CD4-positive, alpha-beta T cell treated with Interleukin-15 for 1 hour (primary cell): ENCODE measurements around the gene TYMP.

Experiments
- DNase-seq: peaks from one replicate; pipeline ENCODE4 v3.0.0-alpha.2; 2020

TYMP gene

DNA sequence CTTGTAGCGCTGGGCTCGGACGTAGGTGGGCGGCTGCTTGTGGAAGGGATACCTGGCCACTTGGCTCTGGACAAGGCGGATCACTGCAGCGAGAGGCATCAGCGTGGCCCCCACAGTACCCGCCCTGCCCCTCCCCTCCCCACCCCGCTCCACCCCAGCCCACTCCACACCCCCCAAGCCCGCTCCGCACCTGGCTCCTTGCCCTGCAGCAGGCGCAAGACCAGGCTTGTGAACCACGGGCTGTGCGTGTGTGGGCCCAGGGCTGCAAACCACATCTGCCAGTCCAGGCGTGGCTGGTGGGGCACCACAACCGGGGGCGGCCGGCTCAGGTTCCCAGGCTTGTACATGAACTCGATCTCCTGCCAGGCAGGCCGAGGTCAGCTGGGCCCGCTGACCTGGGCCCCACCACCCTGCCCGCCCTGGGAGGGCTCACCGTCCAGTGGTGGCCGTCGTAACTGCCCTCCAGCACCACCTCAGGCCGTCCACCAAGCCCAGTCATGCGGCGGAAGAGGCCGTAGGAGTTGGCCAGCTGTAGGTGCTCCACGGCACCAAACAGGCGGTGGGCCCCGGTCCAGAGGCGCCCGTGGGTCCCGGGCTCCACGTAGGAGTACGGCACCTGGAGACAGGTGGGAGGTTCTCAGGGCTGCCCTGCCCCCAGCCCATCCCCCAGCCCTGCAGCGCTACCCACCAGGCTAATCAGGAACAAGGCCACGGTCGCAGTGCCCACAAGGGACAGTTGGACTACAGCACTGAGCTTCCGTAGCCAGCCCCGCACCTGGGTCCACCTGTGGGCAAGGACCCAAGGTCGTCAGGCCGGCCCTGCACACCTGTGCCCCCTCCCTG, 25.2 kb downstream of the TYMP start:
- no peak for DNase-seq

- DNase-seq: no peak
Observed at GRCh38 chr22:50503475-50504145, 26.2 kb downstream of the TYMP start.

DNA sequence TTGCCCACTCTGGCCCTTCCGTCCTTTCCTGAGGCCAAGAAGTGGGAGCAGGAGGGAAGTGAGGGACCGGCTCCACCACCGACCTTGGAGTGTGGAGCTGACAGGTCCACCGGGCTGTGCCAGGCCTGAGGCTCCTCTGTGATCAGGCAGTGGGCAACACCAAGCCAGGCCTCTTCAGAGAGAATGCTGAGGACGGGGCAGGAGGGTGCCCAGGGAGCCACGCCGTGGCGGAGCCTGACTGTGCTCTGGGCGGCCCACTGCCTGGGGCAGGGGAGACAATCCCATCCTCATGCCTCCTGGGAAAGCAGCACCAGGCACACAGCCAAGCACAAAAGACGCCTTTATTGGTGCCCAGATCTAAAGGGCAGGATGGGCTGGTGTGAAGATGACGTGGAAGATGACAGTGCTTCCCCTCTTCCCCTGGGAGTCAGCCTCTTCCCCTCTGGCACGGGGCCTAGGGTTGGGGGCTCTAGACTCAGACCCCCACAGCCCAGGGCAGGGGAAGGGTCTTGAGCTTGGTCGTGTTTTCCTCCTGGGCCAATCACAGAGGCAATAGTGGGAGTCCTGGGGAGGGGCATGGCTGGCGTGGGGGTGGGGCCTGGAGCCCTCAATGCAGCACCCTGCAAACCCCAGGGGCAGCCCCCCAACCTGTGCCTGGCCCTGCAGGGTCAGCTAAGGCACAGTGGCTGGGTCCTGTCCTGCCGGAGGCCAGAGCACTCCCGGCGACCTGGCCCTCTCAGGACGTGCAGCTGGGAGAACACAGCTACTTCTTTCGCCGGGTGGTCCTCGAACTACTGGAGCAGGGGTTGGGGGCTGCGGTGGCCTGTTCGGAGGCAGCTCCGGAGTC, 27.0 kb downstream of the TYMP start:
- DNase-seq: no peak

- DNase-seq: no peak
Observed at GRCh38 chr22:50502096-50502495, 27.7 kb downstream of the TYMP start.

- DNase-seq: no peak
Observed at GRCh38 chr22:50500452-50500851, 29.4 kb downstream of the TYMP start.

GRCh38 chr22:50498322-50498890, 31.4 kb downstream of the TYMP start:
- peak; percentile 75 for DNase-seq

DNA sequence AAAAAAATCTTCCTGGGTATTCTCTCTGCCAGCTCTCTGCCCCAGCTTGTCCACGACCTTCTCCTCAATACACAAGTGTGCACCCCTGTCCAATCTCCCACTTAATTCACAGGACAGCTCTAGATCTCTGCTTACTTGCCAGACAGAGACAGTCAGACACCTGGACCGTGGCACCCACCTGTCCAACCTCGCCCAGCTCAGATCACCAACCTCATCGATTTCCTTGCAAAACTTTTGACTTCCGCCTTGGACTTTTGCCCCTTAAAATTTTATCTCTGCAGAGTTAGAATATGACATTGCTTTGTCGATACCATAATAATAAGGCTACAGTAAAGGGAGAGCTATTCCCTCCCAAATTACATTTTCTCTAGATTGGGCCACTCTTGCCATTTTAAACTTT, 32.7 kb downstream of the TYMP start:
- no peak for DNase-seq

GRCh38 chr22:50490531-50491308, 39.1 kb downstream of the TYMP start:
- no peak for DNase-seq

DNA sequence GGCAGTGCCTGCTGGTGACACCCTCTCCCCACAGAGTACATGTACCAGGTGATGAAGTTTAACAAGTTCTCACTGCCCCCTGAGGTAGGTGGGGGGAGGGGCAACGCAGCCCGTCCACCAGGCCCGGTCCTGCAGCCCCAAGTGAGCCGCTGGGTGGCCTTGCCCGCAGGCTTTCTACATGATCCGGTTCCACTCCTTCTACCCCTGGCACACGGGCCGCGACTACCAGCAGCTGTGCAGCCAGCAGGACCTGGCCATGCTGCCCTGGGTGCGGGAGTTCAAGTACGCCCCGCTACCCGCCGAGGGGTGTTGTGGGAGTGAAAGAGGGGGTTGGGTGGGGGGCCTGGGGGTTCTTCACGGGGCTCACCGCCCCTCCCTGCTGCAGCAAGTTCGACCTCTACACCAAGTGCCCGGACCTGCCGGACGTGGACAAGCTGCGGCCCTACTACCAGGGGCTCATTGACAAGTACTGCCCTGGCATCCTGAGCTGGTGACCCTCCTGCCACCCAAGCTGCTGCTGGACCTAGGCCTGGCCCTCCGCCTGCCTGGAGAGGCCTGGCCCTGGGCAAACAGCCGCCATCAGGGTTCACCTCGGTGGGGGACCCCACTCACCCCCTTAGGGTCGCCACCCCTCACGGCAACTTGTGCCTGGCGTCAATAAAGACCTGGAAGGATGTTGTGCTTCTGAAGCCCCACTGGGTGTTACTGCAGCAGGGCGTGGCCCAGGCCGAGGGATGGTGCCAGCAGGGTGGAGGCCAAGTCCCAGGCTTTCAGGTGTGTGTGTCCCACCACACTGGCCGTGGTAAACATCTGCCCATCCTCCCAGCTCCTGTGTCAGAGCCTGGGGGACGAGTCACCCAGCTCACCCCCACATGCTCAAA, 40.2 kb downstream of the TYMP start:
- DNase-seq: no peak

DNA sequence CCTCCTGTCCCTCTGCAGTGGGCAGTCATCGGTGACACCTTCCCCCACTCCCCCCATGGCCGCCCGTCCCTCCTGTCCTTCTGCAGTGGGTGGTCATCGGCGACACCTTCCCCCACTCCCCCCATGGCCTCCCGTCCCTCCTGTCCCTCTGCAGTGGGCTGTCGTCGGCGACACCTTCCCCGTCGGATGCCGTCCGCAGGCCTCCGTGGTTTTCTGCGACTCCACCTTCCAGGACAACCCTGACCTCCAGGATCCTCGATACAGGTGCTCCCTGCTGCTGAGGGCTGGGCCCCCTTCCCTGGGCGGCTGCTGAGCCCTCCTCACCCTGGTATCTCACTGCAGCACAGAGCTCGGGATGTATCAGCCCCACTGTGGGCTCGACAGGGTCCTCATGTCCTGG, 40.9 kb downstream of the TYMP start:
- DNase-seq: no peak

- DNase-seq: no peak
Observed at GRCh38 chr22:50488006-50488677, 41.7 kb downstream of the TYMP start.

DNA sequence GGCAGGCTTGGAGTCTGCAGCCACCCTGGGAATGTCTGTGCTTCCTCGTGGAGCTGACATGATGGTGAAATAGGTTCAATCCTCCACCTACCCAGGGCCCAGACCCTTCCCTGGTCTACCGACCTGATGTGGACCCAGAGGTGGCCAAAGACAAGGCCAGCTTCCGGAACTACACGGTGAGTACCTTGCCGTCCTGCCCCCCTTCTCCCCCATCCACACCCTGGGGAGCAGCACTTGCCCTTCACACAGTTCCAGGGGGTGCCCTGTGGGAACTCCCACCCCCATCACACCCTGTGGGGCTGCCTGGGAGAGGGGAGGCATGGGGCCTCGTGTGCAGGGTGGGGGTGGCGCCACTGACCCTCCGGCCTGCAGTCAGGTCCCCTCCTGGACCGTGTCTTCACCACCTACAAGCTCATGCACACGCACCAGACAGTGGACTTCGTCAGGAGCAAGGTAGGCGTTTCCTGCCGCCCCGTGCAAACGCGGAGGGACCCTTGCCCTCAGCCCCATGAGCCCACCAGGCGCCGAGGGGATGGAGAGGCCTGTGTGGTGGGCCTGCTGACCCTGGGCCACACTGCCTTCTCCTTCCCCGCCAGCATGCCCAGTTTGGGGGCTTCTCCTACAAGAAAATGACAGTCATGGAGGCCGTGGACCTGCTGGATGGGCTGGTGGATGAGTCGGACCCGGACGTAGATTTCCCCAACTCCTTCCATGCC, 42.4 kb downstream of the TYMP start:
- DNase-seq: no peak

DNA sequence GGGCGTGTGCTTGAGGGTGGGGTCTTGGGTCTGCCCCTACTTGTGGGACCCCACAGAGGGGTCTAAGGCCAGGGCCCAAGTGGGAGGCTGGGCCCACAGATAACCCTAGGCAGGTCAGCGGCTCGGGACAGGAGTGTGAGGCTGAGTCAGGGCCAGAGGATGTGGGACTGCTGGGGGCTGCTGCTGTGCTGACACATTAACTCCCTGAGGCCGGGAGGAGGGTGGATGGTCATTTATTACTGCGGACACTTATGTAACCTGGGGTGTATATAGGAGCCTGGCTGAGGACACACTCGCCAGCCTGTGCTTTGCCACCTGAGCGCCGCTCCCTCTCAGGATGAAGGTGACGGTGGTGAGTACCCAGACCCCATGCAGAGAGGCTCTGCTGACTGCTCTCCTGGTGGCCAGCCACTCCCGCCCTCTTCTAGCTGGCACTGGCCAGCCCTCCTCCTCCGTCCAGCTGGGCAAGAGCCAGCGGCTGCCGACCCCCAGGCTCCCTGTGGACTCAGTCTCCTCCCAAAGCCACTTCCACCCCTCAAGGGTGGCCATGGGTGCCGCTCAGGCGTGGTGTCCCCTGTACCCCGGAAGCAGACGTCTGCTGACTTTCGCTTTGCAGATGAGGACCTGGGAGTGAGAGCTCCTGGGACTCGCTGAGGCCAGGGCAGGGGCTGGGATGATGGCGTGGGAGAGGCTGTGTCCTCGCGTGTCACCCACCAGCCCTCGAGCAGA, 43.1 kb downstream of the TYMP start, which contains the start of gene MIOX:
MIOX (plus strand) TSS at position 299 of the 729 bp plus-strand sequence; CDS start at position 338, 39 bp downstream.
- no peak for DNase-seq

DNA sequence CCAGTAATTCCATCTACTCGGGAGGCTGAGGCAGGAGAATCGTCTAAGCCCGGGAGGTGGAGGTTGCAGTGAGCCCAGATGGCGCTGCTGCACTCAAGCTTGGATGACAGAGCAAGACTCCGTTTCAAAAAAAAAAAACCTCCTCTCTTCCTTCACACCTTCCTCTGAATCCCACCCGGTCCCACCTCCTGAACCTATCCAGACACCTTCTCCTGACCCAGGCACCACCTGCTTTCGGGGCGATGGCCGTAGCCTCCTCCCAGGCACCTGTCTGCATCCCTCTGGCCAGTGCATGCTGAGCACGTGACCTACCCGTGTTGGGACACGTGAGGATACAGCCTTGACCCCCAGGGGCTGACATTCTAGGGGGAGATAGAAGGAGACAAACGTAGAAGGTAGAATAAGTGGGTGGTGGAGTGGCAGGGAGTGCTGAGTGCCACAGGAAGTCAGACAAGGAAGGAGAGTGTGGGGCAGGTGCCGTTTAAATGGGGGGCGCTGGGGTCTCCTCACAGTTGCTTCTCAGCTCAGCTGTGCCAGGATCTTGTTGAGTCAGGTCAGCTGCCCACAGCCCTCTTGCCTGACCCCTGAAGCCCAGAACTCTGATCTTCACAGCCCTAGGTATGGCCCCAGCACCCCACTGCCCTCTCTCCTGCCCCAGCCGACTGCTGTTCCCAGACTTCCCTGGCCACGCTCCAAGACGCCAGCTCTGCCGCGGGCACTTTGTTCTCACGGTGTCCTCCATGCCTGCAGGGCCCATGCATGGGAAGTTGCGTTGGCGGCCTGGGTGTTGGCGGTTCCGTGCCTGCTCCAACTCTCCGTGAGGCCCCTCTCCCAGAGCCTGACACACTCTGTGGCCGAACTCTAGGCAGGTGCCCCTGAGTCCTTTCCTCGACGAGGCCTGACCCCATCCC, 44.3 kb downstream of the TYMP start:
- DNase-seq: no peak

DNA sequence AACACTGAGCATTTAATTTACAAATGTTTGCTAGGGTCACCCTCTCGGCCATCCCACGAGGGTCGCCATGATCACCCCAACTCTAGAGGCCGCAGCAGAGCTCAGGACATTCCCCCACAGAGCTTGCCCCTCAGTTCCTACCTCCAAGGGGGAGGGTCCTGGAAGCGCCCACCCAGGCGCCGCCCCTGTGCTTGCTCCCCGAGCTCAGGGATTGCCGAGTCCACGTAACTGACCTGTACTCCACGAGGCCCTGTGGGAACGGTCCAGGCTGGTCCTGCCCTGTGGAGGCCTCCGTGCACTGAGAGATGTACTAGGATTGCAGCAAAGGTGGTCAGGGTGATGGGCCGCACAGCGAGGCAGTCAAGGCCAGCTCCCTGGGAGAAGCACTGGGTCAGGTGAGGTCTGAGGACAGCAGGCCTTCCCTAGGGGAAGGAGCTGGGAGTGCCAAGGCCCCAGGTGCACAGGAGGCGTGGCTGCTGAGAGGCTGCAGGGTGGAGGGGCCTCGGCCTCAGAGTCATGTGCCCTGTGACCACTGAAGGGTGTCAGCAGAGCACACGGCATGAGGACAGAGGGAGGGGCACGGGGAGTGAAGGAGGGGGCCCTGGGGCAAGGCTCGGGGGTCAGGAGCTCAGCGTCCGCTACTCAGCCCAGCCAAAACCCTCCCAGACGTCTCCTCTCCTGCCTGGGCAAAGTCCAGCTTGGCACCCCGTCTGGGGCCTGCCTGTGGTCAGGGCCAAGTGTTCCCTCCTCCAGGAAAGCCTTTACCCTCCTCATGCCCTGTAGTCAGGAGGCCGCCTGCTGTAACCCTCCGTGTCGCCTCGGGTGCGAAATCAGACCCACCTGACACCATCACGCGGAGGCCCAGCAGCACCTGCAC, 45.6 kb downstream of the TYMP start:
- no peak for DNase-seq

GRCh38 chr22:50483556-50483955, 46.3 kb downstream of the TYMP start:
- DNase-seq: no peak

DNA sequence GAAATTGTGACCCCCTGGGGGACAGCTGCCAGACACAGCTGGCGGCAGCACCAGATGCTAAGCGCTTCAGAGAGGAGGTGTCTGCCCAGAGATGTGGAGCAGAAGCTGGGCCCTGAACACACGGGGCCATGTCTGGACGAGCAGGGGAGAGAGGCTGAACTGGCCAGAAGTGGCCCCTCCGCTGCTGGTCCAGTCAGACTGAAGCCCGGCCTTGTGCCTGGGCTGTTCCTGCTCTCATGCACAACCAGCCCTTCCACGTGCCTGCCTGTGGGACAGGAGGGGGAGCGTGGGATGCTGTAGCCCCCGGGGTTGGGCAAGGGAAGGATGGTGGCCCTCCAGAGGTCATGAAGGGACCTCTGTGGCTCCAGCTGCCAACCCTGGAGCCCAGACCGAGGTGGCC, 46.7 kb downstream of the TYMP start:
- DNase-seq: no peak
